Ascending aorta (tissue), 2 donors: ENCODE results near the gene ARL3. TPM values are rescaled to one million over a fixed set of nuclear protein-coding genes. Genes with fewer than 3 reads are reported as not detected.
A peak's percentile ranks its signal among the peaks of the same experiment; 100 is the strongest.

Source experiments
- DNase-seq, 2 donors: peaks; one replicate each; pipeline ENCODE4 v3.0.0-alpha.2; 2019; ENCODE audit warnings: low spot score in 2 of 2
- H3K27ac ChIP-seq, 2 donors: fragments of 200-600 bp; sonication (generic); one replicate each; pipeline ENCODE4 v1.5.1; 2016 to 2017; ENCODE audit warnings: mild to moderate bottlenecking in 1 of 2
- H3K27me3 ChIP-seq: fragments of 200-600 bp; sonication (generic); one replicate; pipeline ENCODE4 v1.5.1; 2017
- H3K36me3 ChIP-seq, 2 donors: fragments of 200-600 bp; sonication (generic); one replicate each; pipeline ENCODE4 v1.5.1; 2016
- H3K4me1 ChIP-seq, 2 donors: fragments of 200-600 bp; sonication (generic); one replicate each; pipeline ENCODE4 v1.5.1; 2016 to 2017; ENCODE audit warnings: mild to moderate bottlenecking in 1 of 2
- H3K4me3 ChIP-seq, 2 donors: fragments of 200-600 bp; sonication (generic); one replicate each; pipeline ENCODE4 v1.5.1; 2016 to 2017; ENCODE audit warnings: mild to moderate bottlenecking in 1 of 2
- H3K9me3 ChIP-seq, 2 donors: fragments of 200-600 bp; sonication (generic); one replicate each; pipeline ENCODE4 v1.5.1; 2016
- intact Hi-C: fragments of 100-400 bp; cut with DNase I; formaldehyde crosslinking; loops from one replicate; pipeline ENCODE4 v1.15.1; 2023
- total RNA-seq: library from RNA; depleted of rRNA; stranded (reverse); fragments of >200 nt; gene quantifications from one replicate; pipeline ENCODE4 v1.1.0, GENCODE V29; 2016
- TF ChIP-seq, protein P1 (sequence below), 3 experiments: fragments of 200-600 bp in 2 of 3; fragments of 450-650 bp in 1 of 3; sonication (generic) in 2 of 3; IDR thresholded peaks; one replicate each; pipeline ENCODE4 v1.5.1; 2016 to 2019; ENCODE audit warnings: antibody characterized with exemption in 3 of 3, mild to moderate bottlenecking in 1 of 3, moderate library complexity in 1 of 3

Gene ARL3
- total RNA-seq, 1 donor from 2014 or later, result 2.0 TPM

DNA sequence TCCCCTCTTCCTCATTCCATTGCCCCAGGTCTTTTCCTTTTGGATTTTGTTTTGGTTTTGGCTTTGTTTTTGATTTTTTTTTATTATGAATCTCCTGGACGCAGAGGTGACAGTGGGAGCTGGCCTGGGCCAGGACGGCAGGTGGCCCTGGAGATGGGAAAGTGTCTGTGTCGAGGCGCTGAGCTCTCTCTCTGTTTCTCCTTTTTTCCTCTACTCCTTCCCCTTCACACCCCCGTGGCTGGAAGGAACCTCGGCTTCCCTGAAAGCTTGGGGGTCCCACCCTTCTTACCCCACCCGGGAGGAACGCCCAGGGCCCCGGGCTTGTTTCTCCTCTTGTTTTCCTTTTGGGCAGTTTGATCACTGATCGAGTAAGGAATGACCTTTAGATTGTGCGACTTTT, 56.7 kb downstream of the ARL3 start:
- TF ChIP-seq, protein P1, sequence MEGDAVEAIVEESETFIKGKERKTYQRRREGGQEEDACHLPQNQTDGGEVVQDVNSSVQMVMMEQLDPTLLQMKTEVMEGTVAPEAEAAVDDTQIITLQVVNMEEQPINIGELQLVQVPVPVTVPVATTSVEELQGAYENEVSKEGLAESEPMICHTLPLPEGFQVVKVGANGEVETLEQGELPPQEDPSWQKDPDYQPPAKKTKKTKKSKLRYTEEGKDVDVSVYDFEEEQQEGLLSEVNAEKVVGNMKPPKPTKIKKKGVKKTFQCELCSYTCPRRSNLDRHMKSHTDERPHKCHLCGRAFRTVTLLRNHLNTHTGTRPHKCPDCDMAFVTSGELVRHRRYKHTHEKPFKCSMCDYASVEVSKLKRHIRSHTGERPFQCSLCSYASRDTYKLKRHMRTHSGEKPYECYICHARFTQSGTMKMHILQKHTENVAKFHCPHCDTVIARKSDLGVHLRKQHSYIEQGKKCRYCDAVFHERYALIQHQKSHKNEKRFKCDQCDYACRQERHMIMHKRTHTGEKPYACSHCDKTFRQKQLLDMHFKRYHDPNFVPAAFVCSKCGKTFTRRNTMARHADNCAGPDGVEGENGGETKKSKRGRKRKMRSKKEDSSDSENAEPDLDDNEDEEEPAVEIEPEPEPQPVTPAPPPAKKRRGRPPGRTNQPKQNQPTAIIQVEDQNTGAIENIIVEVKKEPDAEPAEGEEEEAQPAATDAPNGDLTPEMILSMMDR (IDR thresholded peaks at IDR 0.05), result no peak
- H3K4me1 ChIP-seq, result peaks cover 6 to 12% of the 10 kb centered on the region in 2 donors
- H3K9me3 ChIP-seq, result no peaks in the 10 kb centered on the region
- H3K36me3 ChIP-seq, result peaks cover 54 to 59% of the 10 kb centered on the region in 2 donors
- peak overlapping the region; percentile 35 to 53 for H3K27ac ChIP-seq
- intact Hi-C loops, result no loop called here
- no peak for DNase-seq
- H3K4me3 ChIP-seq, result no peak overlapping the region
- H3K27me3 ChIP-seq, result no peaks in the 10 kb centered on the region

DNA sequence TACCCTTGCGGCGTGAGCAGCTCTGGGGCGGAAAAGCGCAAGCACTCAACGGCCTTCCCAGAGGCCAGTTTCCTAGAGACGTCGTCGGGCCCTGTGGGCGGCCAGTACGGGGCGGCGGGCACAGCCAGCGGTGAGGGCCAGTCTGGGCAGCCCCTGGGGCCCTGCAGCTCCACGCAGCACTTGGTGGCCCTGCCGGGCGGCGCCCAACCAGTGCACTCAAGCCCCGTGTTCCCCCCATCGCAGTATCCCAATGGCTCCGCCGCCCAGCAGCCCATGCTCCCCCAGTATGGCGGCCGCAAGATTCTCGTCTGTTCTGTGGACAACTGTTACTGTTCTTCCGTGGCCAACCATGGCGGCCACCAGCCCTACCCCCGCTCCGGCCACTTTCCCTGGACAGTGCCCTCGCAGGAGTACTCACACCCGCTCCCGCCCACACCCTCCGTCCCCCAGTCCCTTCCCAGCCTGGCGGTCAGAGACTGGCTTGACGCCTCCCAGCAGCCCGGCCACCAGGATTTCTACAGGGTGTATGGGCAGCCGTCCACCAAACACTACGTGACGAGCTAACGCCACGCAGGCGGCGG, 57.3 kb downstream of the ARL3 start:
- TF ChIP-seq, protein P1 (IDR thresholded peaks at IDR 0.05), result no peak
- H3K4me3 ChIP-seq, result no peak overlapping the region
- H3K4me1 ChIP-seq, result peaks cover 6 to 16% of the 10 kb centered on the region in 2 donors
- H3K27me3 ChIP-seq, result no peaks in the 10 kb centered on the region
- H3K27ac ChIP-seq, result peak overlapping the region in 1 of 2 donors; percentile 35
- H3K36me3 ChIP-seq, result peaks cover 57 to 62% of the 10 kb centered on the region in 2 donors
- no peaks in the 10 kb centered on the region for H3K9me3 ChIP-seq
- no peak for DNase-seq
- intact Hi-C loops, result no loop called here

- DNase-seq, result no peak
- TF ChIP-seq, protein P1 (IDR thresholded peaks at IDR 0.05), result no peak
- H3K4me1 ChIP-seq, result peaks cover 8 to 19% of the 10 kb centered on the region in 2 donors
- no peak overlapping the region for H3K27ac ChIP-seq
- H3K27me3 ChIP-seq, result no peaks in the 10 kb centered on the region
- intact Hi-C loops, result no loop called here
- H3K9me3 ChIP-seq, result no peaks in the 10 kb centered on the region
- H3K4me3 ChIP-seq, result no peak overlapping the region
- peaks cover 57 to 71% of the 10 kb centered on the region in 2 donors for H3K36me3 ChIP-seq
Measured at GRCh38 chr10:102656026-102656425, 58.2 kb downstream of the ARL3 start.

- H3K9me3 ChIP-seq, result no peaks in the 10 kb centered on the region
- intact Hi-C loops, result no loop called here
- H3K27me3 ChIP-seq, result no peaks in the 10 kb centered on the region
- peaks cover 61 to 75% of the 10 kb centered on the region in 2 donors for H3K36me3 ChIP-seq
- peaks cover 12 to 24% of the 10 kb centered on the region in 2 donors for H3K4me1 ChIP-seq
- H3K27ac ChIP-seq, result no peak overlapping the region
- no peak overlapping the region for H3K4me3 ChIP-seq
- TF ChIP-seq, protein P1 (IDR thresholded peaks at IDR 0.05), result no peak
- DNase-seq, result no peak
Measured at GRCh38 chr10:102654969-102655368, 59.2 kb downstream of the ARL3 start.

DNA sequence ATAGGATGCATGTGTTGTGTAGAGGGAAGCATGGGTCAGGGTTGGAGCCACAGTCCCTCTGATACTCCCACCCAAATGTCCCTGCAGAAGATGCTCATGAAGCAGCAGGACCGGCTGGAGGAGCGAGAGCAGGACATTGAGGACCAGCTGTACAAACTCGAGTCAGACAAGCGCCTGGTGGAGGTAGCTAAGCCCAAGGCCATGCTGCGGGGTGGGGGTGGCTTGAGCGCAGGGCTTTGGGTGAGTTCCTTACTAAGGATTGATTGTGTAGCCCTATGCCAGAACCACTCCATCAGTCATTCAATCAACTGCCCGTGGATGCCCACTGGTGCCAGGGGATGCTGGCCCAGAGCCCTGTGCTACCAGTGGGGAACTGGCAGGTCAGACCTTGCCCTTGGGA, 59.6 kb downstream of the ARL3 start:
- TF ChIP-seq, protein P1 (IDR thresholded peaks at IDR 0.05), result no peak
- peaks cover 12 to 28% of the 10 kb centered on the region in 2 donors for H3K4me1 ChIP-seq
- H3K36me3 ChIP-seq, result peaks cover 61 to 75% of the 10 kb centered on the region in 2 donors

More for the DNA sequence above, 59.6 kb downstream of the ARL3 start:
- intact Hi-C loops, result no loop called here
- H3K27ac ChIP-seq, result no peak overlapping the region
- no peak for DNase-seq
- no peaks in the 10 kb centered on the region for H3K27me3 ChIP-seq
- H3K9me3 ChIP-seq, result no peaks in the 10 kb centered on the region
- no peak overlapping the region for H3K4me3 ChIP-seq
